Bronchial epithelial cell (primary cell): ENCODE measurements around the gene AGK. TPM values are rescaled to one million over a fixed set of nuclear protein-coding genes. Genes with fewer than 3 reads are reported as not detected.
A peak's percentile ranks its signal among the peaks of the same experiment; 100 is the strongest.
"Not testable (repeated sequence)": the region's sequence is repeated elsewhere in the genome, so short reads cannot be mapped to it uniquely, and the experiment has no call there.

ENCODE experiments used
- DNase-seq: peaks from one replicate; pipeline ENCODE4 v3.0.0-alpha.2; 2010; ENCODE audit warnings: low read depth
- FAIRE-seq: peaks from 2 replicates; lab custom pipeline; 2011; peaks lifted over from hg19 to GRCh38; lab: Jason Lieb, UNC
- H3K27me3 ChIP-seq: 2 replicates; pipeline ENCODE4 v1.5.1; 2011; ENCODE audit warnings: low read length; ENCODE audit not compliant: control insufficient read depth, insufficient read depth
- H3K36me3 ChIP-seq: 2 replicates; pipeline ENCODE4 v1.5.1; 2011; ENCODE audit warnings: low read length; ENCODE audit not compliant: control insufficient read depth, insufficient read depth
- H3K4me3 ChIP-seq: 2 replicates; pipeline ENCODE4 v1.5.1; 2011; ENCODE audit warnings: mild to moderate bottlenecking, low read depth, low read length, control low read depth
- total RNA-seq: library from RNA; depleted of rRNA; stranded (reverse); fragments of >200 nt; gene quantifications from 2 replicates; pipeline ENCODE4 v1.2.1, GENCODE V29; 2014
- TF ChIP-seq, protein P1 (sequence below): IDR thresholded peaks from 2 replicates; pipeline ENCODE4 v1.5.1; 2011; ENCODE audit warnings: mild to moderate bottlenecking, moderate library complexity, low read length, control low read depth, inconsistent platforms; ENCODE audit not compliant: insufficient read depth, severe bottlenecking

The AGK gene
- total RNA-seq, 1 donor from 2014 or later, result 18.4 TPM

DNA sequence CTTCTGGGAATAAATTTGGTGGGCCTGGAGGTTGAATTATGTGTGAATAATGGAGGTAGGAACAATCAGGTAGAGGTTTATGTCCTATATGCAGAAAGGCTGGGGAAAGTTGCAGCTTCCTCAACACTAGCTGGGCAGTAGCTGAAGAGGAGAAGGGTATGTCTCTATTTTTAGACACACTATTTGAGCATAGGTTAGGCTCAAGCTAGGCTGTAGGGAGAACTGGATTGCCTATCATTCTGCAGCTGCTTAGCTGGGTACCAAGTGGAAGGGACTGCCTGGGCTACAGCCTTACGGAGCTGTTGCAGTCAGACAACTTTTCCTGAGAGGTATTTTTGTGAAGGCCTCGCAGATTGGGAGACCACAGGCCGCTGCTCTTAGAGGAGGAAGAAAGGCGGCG is 82.9 kb downstream of the AGK start:
- FAIRE-seq, result no peak
- peaks cover 1% of the 10 kb centered on the region for H3K36me3 ChIP-seq
- H3K4me3 ChIP-seq, result no peak overlapping the region
- TF ChIP-seq, protein P1, sequence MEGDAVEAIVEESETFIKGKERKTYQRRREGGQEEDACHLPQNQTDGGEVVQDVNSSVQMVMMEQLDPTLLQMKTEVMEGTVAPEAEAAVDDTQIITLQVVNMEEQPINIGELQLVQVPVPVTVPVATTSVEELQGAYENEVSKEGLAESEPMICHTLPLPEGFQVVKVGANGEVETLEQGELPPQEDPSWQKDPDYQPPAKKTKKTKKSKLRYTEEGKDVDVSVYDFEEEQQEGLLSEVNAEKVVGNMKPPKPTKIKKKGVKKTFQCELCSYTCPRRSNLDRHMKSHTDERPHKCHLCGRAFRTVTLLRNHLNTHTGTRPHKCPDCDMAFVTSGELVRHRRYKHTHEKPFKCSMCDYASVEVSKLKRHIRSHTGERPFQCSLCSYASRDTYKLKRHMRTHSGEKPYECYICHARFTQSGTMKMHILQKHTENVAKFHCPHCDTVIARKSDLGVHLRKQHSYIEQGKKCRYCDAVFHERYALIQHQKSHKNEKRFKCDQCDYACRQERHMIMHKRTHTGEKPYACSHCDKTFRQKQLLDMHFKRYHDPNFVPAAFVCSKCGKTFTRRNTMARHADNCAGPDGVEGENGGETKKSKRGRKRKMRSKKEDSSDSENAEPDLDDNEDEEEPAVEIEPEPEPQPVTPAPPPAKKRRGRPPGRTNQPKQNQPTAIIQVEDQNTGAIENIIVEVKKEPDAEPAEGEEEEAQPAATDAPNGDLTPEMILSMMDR, result no peak
- no peak for DNase-seq
- no peaks in the 10 kb centered on the region for H3K27me3 ChIP-seq

GRCh38 chr7:141636053-141636452 is 84.8 kb downstream of the AGK start:
- TF ChIP-seq, protein P1, result no peak
- DNase-seq (no peak), FAIRE-seq (no peak)
- no peaks in the 10 kb centered on the region for H3K27me3 ChIP-seq
- peaks cover 1% of the 10 kb centered on the region for H3K36me3 ChIP-seq
- no peak overlapping the region for H3K4me3 ChIP-seq

GRCh38 chr7:141640239-141640840 is 89.1 kb downstream of the AGK start:
- DNase-seq, result no peak
- no peak for FAIRE-seq
- Histone ChIP-seq H3K36me3 (peaks cover 3% of the 10 kb centered on the region), H3K27me3 (no peaks in the 10 kb centered on the region), H3K4me3 (no peak overlapping the region)
- TF ChIP-seq, protein P1, result no peak

- DNase-seq, result no peak
- Histone ChIP-seq H3K4me3 (no peak overlapping the region), H3K27me3 (no peaks in the 10 kb centered on the region), H3K36me3 (peaks cover 3% of the 10 kb centered on the region)
- TF ChIP-seq, protein P1, result no peak
- FAIRE-seq, result no peak
Observed at GRCh38 chr7:141641876-141642275, 90.7 kb downstream of the AGK start.

DNA sequence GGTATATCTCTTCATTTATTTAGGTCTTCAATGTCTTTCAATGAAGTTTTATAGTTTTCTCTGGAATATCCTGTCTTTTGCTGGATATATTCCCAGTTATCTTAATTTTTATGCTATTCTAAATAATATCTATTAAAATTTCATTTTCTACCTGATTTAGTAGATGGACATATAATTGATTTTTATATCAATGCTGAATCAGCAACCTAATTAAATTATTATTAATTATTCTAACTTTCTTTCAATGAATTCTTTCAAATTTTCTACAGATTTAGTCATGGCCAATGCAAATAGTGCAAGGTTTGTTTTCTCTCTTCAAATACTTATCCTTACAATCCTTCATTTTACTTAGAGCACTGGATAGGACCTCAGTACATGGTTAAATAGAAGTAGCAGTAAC is 94.0 kb downstream of the AGK start:
- Histone ChIP-seq H3K27me3 (no peaks in the 10 kb centered on the region), H3K36me3 (peaks cover 3% of the 10 kb centered on the region), H3K4me3 (no peak overlapping the region)
- FAIRE-seq, result no peak
- no peak for DNase-seq
- TF ChIP-seq, protein P1, result no peak

DNA sequence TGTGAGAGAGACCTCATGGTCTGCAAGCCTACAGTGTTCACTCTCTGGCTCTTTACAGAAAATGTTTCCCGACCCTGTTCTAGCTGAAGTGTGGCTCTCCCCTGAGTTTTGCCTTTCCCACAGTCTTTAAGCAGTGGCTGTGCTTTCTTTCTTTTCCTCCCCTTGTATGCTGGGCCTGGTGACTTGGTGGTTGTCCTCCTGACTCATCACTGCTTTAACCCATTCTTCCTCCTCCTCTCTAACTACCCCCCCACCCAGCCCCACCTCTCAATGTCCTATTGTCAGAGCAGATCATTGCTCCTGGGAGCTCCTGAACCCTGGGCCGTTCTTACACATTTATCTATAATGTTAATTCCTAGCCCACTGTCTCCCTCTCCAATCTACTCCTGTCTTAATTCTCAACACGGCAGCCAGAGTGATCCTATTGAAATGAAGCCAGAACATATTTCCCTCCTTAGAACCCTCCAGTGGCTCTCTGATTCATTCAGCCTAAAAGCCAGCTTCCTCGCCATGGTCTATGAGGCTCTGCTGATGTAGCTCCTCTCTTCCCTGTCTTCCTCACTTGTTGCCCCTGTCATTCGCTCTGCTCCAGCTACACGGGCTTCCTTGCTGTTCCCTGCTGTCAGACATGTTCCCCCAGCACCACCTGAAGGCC is 95.7 kb downstream of the AGK start:
- DNase-seq (no peak), FAIRE-seq (no peak)
- Histone ChIP-seq H3K27me3 (no peaks in the 10 kb centered on the region), H3K36me3 (peaks cover 2% of the 10 kb centered on the region), H3K4me3 (no peak overlapping the region)
- TF ChIP-seq, protein P1, result no peak

DNA sequence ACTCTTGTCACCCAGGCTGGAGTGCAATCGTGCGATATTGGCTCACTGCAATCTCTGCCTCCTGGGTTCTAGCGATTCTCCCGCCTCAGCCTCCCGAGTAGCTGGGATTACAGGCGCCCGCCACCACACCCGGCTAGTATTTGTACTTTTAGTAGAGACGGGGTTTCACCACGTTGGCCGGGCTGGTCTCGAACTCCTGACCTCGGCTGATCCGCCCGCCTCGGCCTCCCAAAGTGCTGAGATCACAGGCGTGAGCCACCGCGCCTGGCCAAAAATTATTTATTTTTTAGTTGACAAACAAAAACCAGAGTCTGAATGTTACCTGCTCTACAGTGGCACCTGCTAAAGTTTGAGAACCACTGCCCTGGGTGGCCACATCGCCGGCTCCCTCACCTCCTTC is 96.5 kb downstream of the AGK start:
- H3K36me3 ChIP-seq, H3K4me3 ChIP-seq, DNase-seq, H3K27me3 ChIP-seq: not testable (repeated sequence)
- FAIRE-seq, result peak; percentile 96
